Astrocyte (in vitro differentiated cells and primary cell): ENCODE results near the gene EIF5A.
A peak's percentile ranks its signal among the peaks of the same experiment; 100 is the strongest.

ENCODE experiments used
- EZH2 ChIP-seq: IDR thresholded peaks from 2 replicates; pipeline ENCODE4 v1.6.1; 2012; ENCODE audit warnings: mild to moderate bottlenecking, low read length, inconsistent platforms; ENCODE audit not compliant: insufficient read depth
- TF ChIP-seq, protein P1 (sequence below): IDR thresholded peaks from 2 replicates; pipeline ENCODE4 v1.5.1; 2011; ENCODE audit warnings: low read depth, mild to moderate bottlenecking, inconsistent platforms, low read length, moderate library complexity; ENCODE audit not compliant: insufficient read depth

DNA sequence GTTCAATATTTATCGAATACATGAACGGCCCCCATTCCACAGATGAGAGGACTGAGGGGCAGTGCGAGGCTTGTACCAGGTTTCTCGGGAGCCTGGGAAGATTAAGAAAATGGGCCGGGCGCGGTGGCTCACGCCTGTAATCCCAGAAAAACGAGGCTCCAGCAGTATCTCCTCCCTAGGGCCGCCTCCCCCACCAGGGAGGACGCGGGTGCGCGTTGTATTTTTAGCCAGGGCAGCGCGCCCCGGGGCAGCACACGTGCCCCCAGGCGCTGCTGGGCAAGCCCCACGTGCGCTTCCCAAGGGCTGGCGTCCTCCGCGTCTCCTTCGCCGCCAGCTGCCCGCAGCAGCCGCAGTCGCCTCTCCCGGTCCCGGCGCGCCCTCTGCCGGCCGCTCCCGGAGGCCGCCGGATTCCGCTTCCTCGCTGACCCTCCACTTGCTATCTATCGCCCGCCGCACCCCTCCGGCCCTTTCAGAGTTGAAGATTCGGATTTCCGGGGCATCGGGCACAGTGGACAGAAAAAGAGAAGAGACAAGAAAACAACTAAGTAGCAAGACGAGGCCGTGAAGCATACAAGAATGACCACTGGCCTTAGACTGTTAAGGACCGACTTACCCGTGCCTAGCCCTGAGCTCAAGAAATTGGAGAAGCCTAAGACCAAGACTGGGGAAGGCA lies 11.1 kb upstream of the EIF5A start:
- TF ChIP-seq EZH2 = no peak
- TF ChIP-seq, protein P1, sequence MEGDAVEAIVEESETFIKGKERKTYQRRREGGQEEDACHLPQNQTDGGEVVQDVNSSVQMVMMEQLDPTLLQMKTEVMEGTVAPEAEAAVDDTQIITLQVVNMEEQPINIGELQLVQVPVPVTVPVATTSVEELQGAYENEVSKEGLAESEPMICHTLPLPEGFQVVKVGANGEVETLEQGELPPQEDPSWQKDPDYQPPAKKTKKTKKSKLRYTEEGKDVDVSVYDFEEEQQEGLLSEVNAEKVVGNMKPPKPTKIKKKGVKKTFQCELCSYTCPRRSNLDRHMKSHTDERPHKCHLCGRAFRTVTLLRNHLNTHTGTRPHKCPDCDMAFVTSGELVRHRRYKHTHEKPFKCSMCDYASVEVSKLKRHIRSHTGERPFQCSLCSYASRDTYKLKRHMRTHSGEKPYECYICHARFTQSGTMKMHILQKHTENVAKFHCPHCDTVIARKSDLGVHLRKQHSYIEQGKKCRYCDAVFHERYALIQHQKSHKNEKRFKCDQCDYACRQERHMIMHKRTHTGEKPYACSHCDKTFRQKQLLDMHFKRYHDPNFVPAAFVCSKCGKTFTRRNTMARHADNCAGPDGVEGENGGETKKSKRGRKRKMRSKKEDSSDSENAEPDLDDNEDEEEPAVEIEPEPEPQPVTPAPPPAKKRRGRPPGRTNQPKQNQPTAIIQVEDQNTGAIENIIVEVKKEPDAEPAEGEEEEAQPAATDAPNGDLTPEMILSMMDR = peak; percentile 53
